HFFc6 (cell line): Measurements from ENCODE around the gene LRSAM1. TPM values are rescaled to one million over a fixed set of nuclear protein-coding genes. Genes with fewer than 3 reads are reported as not detected.

Experiments used
- DNase-seq: peaks from one replicate; pipeline ENCODE4 v3.0.0-alpha.2; 2018
- H3K27ac Mint-ChIP-seq: 2 replicates; pipeline ENCODE4 v1.8.0; 2020; ENCODE audit warnings: mild to moderate bottlenecking, mixed read lengths
- H3K27me3 Mint-ChIP-seq: 2 replicates; pipeline ENCODE4 v1.8.0; 2021; ENCODE audit warnings: mild to moderate bottlenecking, moderate library complexity, mixed read lengths; ENCODE audit not compliant: insufficient read depth
- H3K36me3 Mint-ChIP-seq: 2 replicates; pipeline ENCODE4 v1.8.0; 2021; ENCODE audit warnings: low read depth, mixed read lengths
- H3K4me1 Mint-ChIP-seq: 2 replicates; pipeline ENCODE4 v1.8.0; 2020; ENCODE audit warnings: low read depth, mixed read lengths
- H3K4me3 Mint-ChIP-seq: 2 replicates; pipeline ENCODE4 v1.8.0; 2020; ENCODE audit warnings: mild to moderate bottlenecking, moderate library complexity, mixed read lengths
- H3K9me3 Mint-ChIP-seq: 2 replicates; pipeline ENCODE4 v1.8.0; 2020; ENCODE audit warnings: mild to moderate bottlenecking, mixed read lengths
- total RNA-seq, 6 experiments: library from RNA; stranded (reverse); fragmentation: NEBNext Ultra II Directional; extraction: Animal tissue kit (Norgen Biotek cat#: 25700); gene quantifications; 2 replicates in 1 of 6; 3 replicates in 5 of 6; pipeline ENCODE4 v1.2.3, GENCODE V29; 2021
- TF ChIP-seq, protein P1 (sequence below): fragments of 200-600 bp; sonication (generic); IDR thresholded peaks from 2 replicates; pipeline ENCODE4 v1.5.0; 2021; ENCODE audit warnings: antibody characterized with exemption, mild to moderate bottlenecking

Gene LRSAM1
- total RNA-seq, 6 experiments from 2014 or later = 12.1 to 15.9 (median 13.4) TPM

DNA sequence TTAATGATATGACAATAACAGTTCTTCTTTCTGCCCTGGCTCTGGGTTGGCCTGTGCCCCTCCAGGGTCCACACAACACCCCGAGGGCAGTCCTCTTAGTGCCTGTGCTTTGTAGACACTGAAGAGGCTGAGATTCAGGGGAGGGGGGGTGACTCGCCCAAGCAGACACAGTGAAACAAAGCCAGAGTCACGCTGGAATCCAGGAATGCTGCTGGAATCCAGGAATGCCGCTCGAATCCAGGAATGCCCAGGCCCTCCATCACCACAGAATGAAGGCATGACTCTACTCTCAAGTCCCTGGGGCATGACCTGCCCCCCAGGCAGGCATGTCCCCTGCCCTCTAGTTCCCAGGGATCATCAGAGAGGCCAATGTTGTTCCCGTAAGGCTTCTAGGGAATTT lies 73.1 kb downstream of the LRSAM1 start:
- TF ChIP-seq, protein P1, sequence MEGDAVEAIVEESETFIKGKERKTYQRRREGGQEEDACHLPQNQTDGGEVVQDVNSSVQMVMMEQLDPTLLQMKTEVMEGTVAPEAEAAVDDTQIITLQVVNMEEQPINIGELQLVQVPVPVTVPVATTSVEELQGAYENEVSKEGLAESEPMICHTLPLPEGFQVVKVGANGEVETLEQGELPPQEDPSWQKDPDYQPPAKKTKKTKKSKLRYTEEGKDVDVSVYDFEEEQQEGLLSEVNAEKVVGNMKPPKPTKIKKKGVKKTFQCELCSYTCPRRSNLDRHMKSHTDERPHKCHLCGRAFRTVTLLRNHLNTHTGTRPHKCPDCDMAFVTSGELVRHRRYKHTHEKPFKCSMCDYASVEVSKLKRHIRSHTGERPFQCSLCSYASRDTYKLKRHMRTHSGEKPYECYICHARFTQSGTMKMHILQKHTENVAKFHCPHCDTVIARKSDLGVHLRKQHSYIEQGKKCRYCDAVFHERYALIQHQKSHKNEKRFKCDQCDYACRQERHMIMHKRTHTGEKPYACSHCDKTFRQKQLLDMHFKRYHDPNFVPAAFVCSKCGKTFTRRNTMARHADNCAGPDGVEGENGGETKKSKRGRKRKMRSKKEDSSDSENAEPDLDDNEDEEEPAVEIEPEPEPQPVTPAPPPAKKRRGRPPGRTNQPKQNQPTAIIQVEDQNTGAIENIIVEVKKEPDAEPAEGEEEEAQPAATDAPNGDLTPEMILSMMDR = no peak
- H3K36me3 Mint-ChIP-seq = peaks cover 65% of the 10 kb centered on the region
- no peak for DNase-seq
- H3K27me3 Mint-ChIP-seq = peaks cover 29% of the 10 kb centered on the region
- H3K4me1 Mint-ChIP-seq = peaks cover 90% of the 10 kb centered on the region
- peak overlapping the region; percentile 55 for H3K4me3 Mint-ChIP-seq
- H3K27ac Mint-ChIP-seq = peak overlapping the region; percentile 98
- H3K9me3 Mint-ChIP-seq = peaks cover 8% of the 10 kb centered on the region; the same call in 1 of the 2 replicates

DNA sequence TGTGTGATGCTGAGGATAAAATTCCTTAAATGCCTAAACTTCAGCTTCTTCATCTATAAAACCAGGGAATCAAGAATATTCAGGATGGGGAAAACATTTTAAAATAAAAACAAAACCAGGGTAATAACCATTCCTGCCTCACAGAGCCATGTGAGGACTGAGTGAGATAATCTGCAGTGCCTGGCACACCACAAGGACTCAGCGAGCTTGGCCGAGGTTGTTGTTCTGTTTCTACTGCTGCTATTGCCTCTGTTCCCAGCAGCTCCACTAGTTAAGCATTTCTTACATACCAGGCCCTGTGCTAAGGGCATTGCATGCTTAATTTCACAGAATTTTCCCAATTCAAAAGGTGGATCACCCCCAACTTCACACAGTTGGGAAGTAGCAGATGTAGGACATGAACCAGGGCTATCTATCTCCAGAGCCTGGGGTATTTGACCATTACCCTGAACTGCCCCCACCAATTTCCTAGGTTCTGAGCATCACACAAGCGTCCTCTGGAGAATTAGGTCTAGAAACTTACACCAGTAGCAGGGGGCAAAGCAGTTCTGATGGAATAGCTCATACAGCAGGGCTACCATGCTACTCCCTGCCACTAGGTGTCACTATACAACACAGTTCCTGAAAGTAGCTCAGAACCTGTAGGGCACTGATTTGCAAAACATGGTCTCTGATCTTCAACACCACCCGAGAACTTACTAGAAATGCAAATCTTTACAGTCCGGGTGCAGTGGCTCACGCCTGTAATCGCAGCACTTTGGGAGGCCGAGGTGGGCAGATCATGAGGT lies 74.3 kb downstream of the LRSAM1 start:
- TF ChIP-seq, protein P1 = peak; percentile 89
- Mint-ChIP-seq H3K27ac (peak overlapping the region; percentile 98), H3K4me1 (peaks cover 87% of the 10 kb centered on the region), H3K4me3 (peak overlapping the region; percentile 55), H3K27me3 (peaks cover 24% of the 10 kb centered on the region), H3K9me3 (peaks cover 8% of the 10 kb centered on the region; the same call in 1 of the 2 replicates), H3K36me3 (peaks cover 65% of the 10 kb centered on the region)
- DNase-seq = peak; percentile 72

DNA sequence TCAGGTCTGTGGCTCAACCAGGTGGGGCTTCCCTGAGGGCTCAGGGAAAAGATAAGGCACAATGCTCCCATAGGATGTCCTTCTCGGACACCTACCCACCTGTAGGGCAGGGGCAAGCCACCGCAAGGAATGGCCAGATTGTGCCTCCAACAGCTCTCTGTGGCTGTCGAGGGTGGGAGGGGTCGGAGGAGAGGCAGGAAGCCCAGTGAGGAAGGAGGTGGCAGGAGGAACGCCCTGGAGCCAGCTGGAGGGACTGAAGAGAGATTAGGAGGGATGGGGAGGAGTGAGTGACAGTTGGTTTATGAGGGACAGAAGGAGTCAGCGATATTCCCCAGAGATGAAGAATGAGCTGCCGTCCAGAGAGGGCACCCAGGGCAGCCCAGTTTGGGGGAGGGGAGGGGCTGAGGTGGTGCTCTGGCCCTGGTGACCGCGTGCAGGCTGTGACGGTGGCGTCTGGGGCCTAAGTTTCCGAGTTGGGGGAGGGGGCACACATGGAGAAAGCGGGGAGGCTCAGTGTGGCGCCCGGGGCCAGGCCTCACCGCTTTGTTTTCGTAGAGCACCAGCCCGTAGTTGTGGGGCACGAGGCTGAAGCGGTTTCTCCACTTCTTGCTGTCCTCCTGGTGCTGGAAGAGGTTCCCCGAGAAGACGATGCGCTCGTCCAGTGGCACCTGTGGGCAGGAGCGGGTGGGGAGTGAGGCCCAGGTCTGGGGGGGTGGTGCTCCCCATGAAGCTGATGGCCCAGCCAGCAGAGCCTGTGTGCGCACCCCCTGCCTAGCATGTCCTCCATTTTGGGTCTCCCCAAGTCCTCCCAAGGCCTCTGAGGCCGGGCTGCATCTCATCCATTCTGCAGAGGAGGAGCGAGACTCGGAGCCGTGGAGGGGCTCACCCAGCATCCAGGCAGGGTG lies 75.6 kb downstream of the LRSAM1 start:
- Mint-ChIP-seq H3K27ac (peak overlapping the region; percentile 73), H3K36me3 (peaks cover 72% of the 10 kb centered on the region), H3K4me1 (peaks cover 82% of the 10 kb centered on the region), H3K27me3 (peaks cover 18% of the 10 kb centered on the region), H3K4me3 (peak overlapping the region; percentile 54; the same call in 1 of the 2 replicates), H3K9me3 (peaks cover 8% of the 10 kb centered on the region; the same call in 1 of the 2 replicates)
- DNase-seq = no peak
- TF ChIP-seq, protein P1 = no peak

DNA sequence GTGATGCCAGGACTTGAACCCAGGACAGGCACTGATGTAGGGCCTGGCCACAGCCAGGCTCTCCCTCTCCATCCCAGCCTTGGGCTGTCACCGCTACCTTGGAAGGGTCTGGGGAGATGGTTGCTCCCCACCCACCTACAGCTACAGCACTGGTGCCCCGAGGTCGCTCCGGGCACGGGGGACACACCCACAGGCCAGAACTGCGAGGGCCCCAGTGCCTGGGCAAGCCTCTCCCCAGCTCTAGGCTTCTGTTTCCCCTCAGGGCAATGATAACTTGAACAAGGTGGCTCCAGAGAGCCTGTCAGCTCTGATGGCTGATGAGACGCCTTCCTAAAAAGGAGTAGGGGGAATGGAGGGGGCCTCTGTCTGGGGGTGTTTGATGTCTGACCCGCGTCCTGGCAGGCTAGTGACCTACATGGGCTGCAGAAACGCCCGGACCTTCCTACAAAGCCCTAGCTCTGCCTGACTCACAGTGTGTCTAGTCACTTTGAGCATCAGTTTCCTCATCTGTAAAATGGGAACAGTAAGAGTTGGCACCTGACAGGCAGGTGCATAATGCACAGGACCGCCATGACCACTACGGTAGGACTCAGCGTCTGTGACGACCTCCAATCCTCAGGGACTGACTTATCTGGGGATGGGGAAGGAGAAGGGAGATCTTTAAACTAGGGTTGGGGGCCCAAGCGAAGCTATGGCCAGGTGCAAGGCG lies 76.4 kb downstream of the LRSAM1 start:
- Mint-ChIP-seq H3K27ac (peak overlapping the region; percentile 72), H3K4me3 (peak overlapping the region; percentile 36; the same call in 1 of the 2 replicates), H3K4me1 (peaks cover 78% of the 10 kb centered on the region), H3K36me3 (peaks cover 72% of the 10 kb centered on the region), H3K27me3 (peaks cover 15% of the 10 kb centered on the region), H3K9me3 (peaks cover 8% of the 10 kb centered on the region; the same call in 1 of the 2 replicates)
- TF ChIP-seq, protein P1 = no peak
- no peak for DNase-seq
